Suppressor macrophage treated with lipopolysaccharide for 4 hours (primary cell): ENCODE data around the gene UBE3B.

Experiments used
- DNase-seq: peaks from one replicate; pipeline ENCODE4 v3.0.0-alpha.2; 2020

The UBE3B gene

GRCh38 chr12:109534456-109534855 is 57.0 kb downstream of the UBE3B start:
- DNase-seq: no peak

GRCh38 chr12:109535231-109535862 is 57.9 kb downstream of the UBE3B start:
- no peak for DNase-seq

- no peak for DNase-seq
Measured at GRCh38 chr12:109535863-109536250, 58.4 kb downstream of the UBE3B start.

GRCh38 chr12:109537136-109537535 is 59.7 kb downstream of the UBE3B start:
- DNase-seq: no peak

GRCh38 chr12:109538191-109538863 is 60.9 kb downstream of the UBE3B start:
- DNase-seq: no peak

- DNase-seq: no peak
Measured at GRCh38 chr12:109539508-109539907, 62.1 kb downstream of the UBE3B start.

- DNase-seq: no peak
Measured at GRCh38 chr12:109540526-109541412, 63.3 kb downstream of the UBE3B start.

- no peak for DNase-seq
Measured at GRCh38 chr12:109541413-109541726, 63.9 kb downstream of the UBE3B start.

GRCh38 chr12:109542014-109542413 is 64.6 kb downstream of the UBE3B start:
- no peak for DNase-seq

GRCh38 chr12:109542876-109543275 is 65.4 kb downstream of the UBE3B start:
- no peak for DNase-seq

GRCh38 chr12:109544955-109545531 is 67.6 kb downstream of the UBE3B start:
- DNase-seq: no peak

- no peak for DNase-seq
Measured at GRCh38 chr12:109545826-109546225, 68.4 kb downstream of the UBE3B start.

GRCh38 chr12:109547286-109547685 is 69.9 kb downstream of the UBE3B start:
- no peak for DNase-seq

- DNase-seq: no peak
Measured at GRCh38 chr12:109548258-109548657, 70.8 kb downstream of the UBE3B start.

- DNase-seq: no peak
Measured at GRCh38 chr12:109549613-109550270, 72.3 kb downstream of the UBE3B start.

- no peak for DNase-seq
Measured at GRCh38 chr12:109550281-109550680, 72.8 kb downstream of the UBE3B start.

- DNase-seq: no peak
Measured at GRCh38 chr12:109551108-109551507, 73.7 kb downstream of the UBE3B start.

- no peak for DNase-seq
Measured at GRCh38 chr12:109552971-109553370, 75.5 kb downstream of the UBE3B start.

GRCh38 chr12:109553483-109553882 is 76.0 kb downstream of the UBE3B start:
- no peak for DNase-seq

- no peak for DNase-seq
Measured at GRCh38 chr12:109553906-109554500, 76.6 kb downstream of the UBE3B start.

- DNase-seq: no peak
Measured at GRCh38 chr12:109554761-109555160, 77.3 kb downstream of the UBE3B start.

- no peak for DNase-seq
Measured at GRCh38 chr12:109555431-109556315, 78.2 kb downstream of the UBE3B start.
